Measurements from ENCODE around the gene RWDD3.

RWDD3 gene

DNA sequence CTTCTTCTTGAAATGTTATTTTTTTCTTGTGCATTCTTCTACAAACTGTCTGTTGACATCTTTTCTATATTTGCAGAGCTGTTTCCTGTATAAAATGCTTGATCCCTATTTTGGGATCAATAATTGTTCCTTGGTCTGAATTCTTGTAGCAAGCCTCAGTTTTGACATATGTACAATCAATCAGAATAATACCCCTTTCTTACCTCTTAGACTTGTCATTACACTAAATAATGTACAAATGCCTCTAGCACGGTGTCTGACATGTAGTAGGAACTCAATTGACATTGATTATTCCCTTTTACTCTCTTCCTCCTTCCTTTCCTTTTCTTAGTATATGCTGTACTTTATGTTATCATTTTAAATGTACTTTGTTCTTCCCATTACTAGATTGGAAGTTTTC is 25.2 kb downstream of the RWDD3 start:
- no peak for TF ChIP-seq EP300 (IDR thresholded peaks at IDR 0.05; ENCODE audit: borderline replicate concordance)
- no peak for TF ChIP-seq TAF1 (IDR thresholded peaks at IDR 0.05; ENCODE audit: low read depth)
- TF ChIP-seq, protein P1, sequence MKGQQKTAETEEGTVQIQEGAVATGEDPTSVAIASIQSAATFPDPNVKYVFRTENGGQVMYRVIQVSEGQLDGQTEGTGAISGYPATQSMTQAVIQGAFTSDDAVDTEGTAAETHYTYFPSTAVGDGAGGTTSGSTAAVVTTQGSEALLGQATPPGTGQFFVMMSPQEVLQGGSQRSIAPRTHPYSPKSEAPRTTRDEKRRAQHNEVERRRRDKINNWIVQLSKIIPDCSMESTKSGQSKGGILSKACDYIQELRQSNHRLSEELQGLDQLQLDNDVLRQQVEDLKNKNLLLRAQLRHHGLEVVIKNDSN (IDR thresholded peaks at IDR 0.05) = no peak
- no peak for TF ChIP-seq CEBPB (IDR thresholded peaks at IDR 0.05)
- no peak for TF ChIP-seq FOXM1 (IDR thresholded peaks at IDR 0.05; ENCODE audit: borderline replicate concordance, low read depth)
- TF ChIP-seq TEAD4 (IDR thresholded peaks at IDR 0.05) = no peak
- TF ChIP-seq EGR1 (IDR thresholded peaks at IDR 0.05) = no peak
- TF ChIP-seq NFIC (IDR thresholded peaks at IDR 0.05) = no peak
- TF ChIP-seq, protein P2, sequence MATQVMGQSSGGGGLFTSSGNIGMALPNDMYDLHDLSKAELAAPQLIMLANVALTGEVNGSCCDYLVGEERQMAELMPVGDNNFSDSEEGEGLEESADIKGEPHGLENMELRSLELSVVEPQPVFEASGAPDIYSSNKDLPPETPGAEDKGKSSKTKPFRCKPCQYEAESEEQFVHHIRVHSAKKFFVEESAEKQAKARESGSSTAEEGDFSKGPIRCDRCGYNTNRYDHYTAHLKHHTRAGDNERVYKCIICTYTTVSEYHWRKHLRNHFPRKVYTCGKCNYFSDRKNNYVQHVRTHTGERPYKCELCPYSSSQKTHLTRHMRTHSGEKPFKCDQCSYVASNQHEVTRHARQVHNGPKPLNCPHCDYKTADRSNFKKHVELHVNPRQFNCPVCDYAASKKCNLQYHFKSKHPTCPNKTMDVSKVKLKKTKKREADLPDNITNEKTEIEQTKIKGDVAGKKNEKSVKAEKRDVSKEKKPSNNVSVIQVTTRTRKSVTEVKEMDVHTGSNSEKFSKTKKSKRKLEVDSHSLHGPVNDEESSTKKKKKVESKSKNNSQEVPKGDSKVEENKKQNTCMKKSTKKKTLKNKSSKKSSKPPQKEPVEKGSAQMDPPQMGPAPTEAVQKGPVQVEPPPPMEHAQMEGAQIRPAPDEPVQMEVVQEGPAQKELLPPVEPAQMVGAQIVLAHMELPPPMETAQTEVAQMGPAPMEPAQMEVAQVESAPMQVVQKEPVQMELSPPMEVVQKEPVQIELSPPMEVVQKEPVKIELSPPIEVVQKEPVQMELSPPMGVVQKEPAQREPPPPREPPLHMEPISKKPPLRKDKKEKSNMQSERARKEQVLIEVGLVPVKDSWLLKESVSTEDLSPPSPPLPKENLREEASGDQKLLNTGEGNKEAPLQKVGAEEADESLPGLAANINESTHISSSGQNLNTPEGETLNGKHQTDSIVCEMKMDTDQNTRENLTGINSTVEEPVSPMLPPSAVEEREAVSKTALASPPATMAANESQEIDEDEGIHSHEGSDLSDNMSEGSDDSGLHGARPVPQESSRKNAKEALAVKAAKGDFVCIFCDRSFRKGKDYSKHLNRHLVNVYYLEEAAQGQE (IDR thresholded peaks at IDR 0.05; ENCODE audit: low read depth) = no peak

DNA sequence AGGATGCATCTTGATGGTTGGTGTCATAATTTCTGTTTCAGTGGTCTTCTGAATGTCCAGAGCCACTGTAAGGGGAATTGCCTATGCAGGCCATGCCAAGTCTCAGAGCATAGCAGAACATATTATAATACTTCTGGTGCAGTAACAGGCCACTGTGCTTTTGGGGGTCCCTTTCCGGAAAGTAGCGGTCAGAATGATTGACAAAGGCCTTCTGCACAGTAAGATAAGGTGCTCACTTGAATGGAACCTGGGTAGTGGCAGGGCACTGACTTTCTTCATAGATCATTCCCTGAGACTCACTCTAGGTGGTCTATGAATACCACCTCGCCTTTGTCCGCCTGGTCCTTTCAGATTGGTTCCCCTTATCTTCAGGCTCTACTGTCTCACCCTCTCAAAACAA is 28.9 kb downstream of the RWDD3 start:
- TF ChIP-seq CEBPB (IDR thresholded peaks at IDR 0.05) (no peak), FOXM1 (IDR thresholded peaks at IDR 0.05; ENCODE audit: borderline replicate concordance, low read depth) (no peak), CREB1 (IDR thresholded peaks at IDR 0.05; ENCODE audit: low read depth) (no peak)

DNA sequence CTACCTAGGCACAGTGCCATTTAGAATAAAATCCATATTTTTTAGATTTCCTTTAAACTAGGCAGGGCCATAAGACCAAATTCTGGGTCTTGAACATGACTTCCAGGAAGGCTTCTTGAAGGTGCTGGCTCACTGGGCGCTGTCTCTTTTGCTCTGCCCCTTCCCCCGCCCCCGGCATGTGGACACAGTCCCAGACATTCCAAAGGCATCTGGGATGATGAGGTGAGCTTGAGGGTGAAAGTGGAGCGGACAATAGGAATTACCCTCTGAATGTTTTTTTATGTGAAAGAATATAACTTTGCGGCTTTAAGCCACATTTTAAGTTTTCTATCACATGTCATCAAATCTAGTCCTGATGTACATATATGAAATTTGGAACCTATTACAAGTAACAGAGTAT is 29.4 kb downstream of the RWDD3 start:
- TF ChIP-seq, protein P2 (IDR thresholded peaks at IDR 0.05; ENCODE audit: low read depth) = no peak
- TF ChIP-seq, protein P1 (IDR thresholded peaks at IDR 0.05) = no peak
- no peak for TF ChIP-seq CREB1 (IDR thresholded peaks at IDR 0.05; ENCODE audit: low read depth)
- no peak for TF ChIP-seq ZBTB7A (IDR thresholded peaks at IDR 0.05; ENCODE audit: low read depth)
- no peak for TF ChIP-seq RAD21 (IDR thresholded peaks at IDR 0.05; ENCODE audit: low read depth)
- no peak for TF ChIP-seq TEAD4 (IDR thresholded peaks at IDR 0.05)
- TF ChIP-seq, protein P3, sequence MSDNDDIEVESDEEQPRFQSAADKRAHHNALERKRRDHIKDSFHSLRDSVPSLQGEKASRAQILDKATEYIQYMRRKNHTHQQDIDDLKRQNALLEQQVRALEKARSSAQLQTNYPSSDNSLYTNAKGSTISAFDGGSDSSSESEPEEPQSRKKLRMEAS (IDR thresholded peaks at IDR 0.05) = no peak
- no peak for TF ChIP-seq YY1 (IDR thresholded peaks at IDR 0.05; ENCODE audit: low read depth)
- no peak for TF ChIP-seq EGR1 (IDR thresholded peaks at IDR 0.05)
- TF ChIP-seq TCF12 (IDR thresholded peaks at IDR 0.05; ENCODE audit: low read depth) = no peak
- no peak for TF ChIP-seq TAF1 (IDR thresholded peaks at IDR 0.05; ENCODE audit: low read depth)
- TF ChIP-seq NFIC (IDR thresholded peaks at IDR 0.05) = no peak

DNA sequence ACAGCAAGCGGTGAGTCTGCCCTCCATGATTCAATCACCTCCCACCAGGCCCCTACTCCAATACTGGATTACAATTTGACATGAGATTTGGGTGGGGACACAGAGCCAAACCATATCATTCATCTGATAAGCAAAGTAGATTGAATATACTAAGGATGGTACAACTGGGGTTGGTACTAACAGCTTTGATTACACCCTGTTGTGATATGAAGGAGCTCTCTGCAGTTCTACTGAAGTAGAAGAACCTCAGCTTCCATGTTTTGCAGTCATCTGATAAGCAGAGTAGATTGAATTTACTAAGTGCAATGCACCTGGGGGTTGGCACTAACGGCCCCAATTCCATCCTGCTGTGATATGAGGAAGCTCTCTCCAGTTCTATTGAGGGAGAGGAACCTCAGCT is 31.1 kb downstream of the RWDD3 start:
- TF ChIP-seq TEAD4 (IDR thresholded peaks at IDR 0.05) (no peak), TAF1 (IDR thresholded peaks at IDR 0.05; ENCODE audit: low read depth) (no peak), EGR1 (IDR thresholded peaks at IDR 0.05) (no peak), RAD21 (IDR thresholded peaks at IDR 0.05; ENCODE audit: low read depth) (no peak), CEBPB (IDR thresholded peaks at IDR 0.05) (no peak), FOXM1 (IDR thresholded peaks at IDR 0.05; ENCODE audit: borderline replicate concordance, low read depth) (no peak), NFIC (IDR thresholded peaks at IDR 0.05) (no peak), ZBTB7A (IDR thresholded peaks at IDR 0.05; ENCODE audit: low read depth) (no peak), YY1 (IDR thresholded peaks at IDR 0.05; ENCODE audit: low read depth) (no peak), EP300 (IDR thresholded peaks at IDR 0.05; ENCODE audit: borderline replicate concordance) (no peak), CREB1 (IDR thresholded peaks at IDR 0.05; ENCODE audit: low read depth) (no peak), TCF12 (IDR thresholded peaks at IDR 0.05; ENCODE audit: low read depth) (no peak)
- TF ChIP-seq, protein P2 (IDR thresholded peaks at IDR 0.05; ENCODE audit: low read depth) = no peak
- TF ChIP-seq, protein P1 (IDR thresholded peaks at IDR 0.05) = no peak
- TF ChIP-seq, protein P3 (IDR thresholded peaks at IDR 0.05) = no peak
